GM19025 (cell line): ENCODE data around the gene BAHCC1.

ENCODE experiments used
- ATAC-seq: cut with Tn5 transposase; IDR thresholded peaks from one replicate; pipeline ENCODE4 v1.9.1; 2021; ENCODE audit warnings: mild to moderate bottlenecking, low read depth, moderate library complexity; ENCODE audit not compliant: unreplicated experiment

BAHCC1 gene

GRCh38 chr17:81487487-81488275 lies 92.4 kb downstream of the BAHCC1 start:
- no peak for ATAC-seq

- no peak for ATAC-seq
These were observed 93.1 kb downstream of the BAHCC1 start for GRCh38 chr17:81488276-81488860.

- ATAC-seq = no peak
These were observed 94.0 kb downstream of the BAHCC1 start for GRCh38 chr17:81489012-81489997.

- ATAC-seq = no peak
These were observed 95.0 kb downstream of the BAHCC1 start for GRCh38 chr17:81489998-81490992.

- ATAC-seq = no peak
These were observed 95.9 kb downstream of the BAHCC1 start for GRCh38 chr17:81491181-81491581.

GRCh38 chr17:81491761-81492160 lies 96.5 kb downstream of the BAHCC1 start:
- no peak for ATAC-seq

- no peak for ATAC-seq
These were observed 96.9 kb downstream of the BAHCC1 start for GRCh38 chr17:81492202-81492601.

- no peak for ATAC-seq
These were observed 97.4 kb downstream of the BAHCC1 start for GRCh38 chr17:81492706-81493105.

GRCh38 chr17:81493198-81494038 lies 98.2 kb downstream of the BAHCC1 start:
- ATAC-seq = no peak

- ATAC-seq = no peak
These were observed 99.5 kb downstream of the BAHCC1 start for GRCh38 chr17:81494626-81495377.

- ATAC-seq = no peak
These were observed 103.8 kb downstream of the BAHCC1 start for GRCh38 chr17:81498953-81499600.

- ATAC-seq = no peak
These were observed 104.3 kb downstream of the BAHCC1 start for GRCh38 chr17:81499601-81499970.

- ATAC-seq = no peak
These were observed 104.8 kb downstream of the BAHCC1 start for GRCh38 chr17:81500047-81500446.

- ATAC-seq = no peak
These were observed 107.3 kb downstream of the BAHCC1 start for GRCh38 chr17:81502471-81503017.

- ATAC-seq = no peak
These were observed 108.4 kb downstream of the BAHCC1 start for GRCh38 chr17:81503619-81504018.

- no peak for ATAC-seq
These were observed 113.5 kb downstream of the BAHCC1 start for GRCh38 chr17:81508639-81509206.
